Smooth muscle cell (in vitro differentiated cells): ENCODE results near the gene MITF. TPM values are rescaled to one million over a fixed set of nuclear protein-coding genes. Genes with fewer than 3 reads are reported as not detected.
A peak's percentile ranks its signal among the peaks of the same experiment; 100 is the strongest.

Source experiments
- DNase-seq: peaks from one replicate; lab custom pipeline; 2025; ENCODE audit not compliant: unreplicated experiment; lab: John Stamatoyannopoulos, UW
- H2AFZ ChIP-seq: fragments of 200-600 bp; sonication (generic); 2 replicates; pipeline ENCODE4 v1.6.0; 2016; ENCODE audit warnings: antibody characterized with exemption, low read depth, mild to moderate bottlenecking
- H3F3A ChIP-seq: fragments of 200-600 bp; sonication (generic); 2 replicates; pipeline ENCODE4 v1.6.0; 2017; ENCODE audit warnings: antibody characterized with exemption, low read depth
- H3K27ac ChIP-seq: fragments of 200-600 bp; sonication (generic); 2 replicates; pipeline ENCODE4 v1.5.1; 2016; ENCODE audit warnings: low read depth, mild to moderate bottlenecking
- H3K27me3 ChIP-seq: fragments of 200-600 bp; sonication (generic); 2 replicates; pipeline ENCODE4 v1.6.1; 2016; ENCODE audit warnings: low read depth, mild to moderate bottlenecking
- H3K36me3 ChIP-seq: fragments of 200-600 bp; sonication (generic); 2 replicates; pipeline ENCODE4 v1.5.1; 2016; ENCODE audit warnings: low read depth
- H3K4me1 ChIP-seq: fragments of 200-600 bp; sonication (generic); 2 replicates; pipeline ENCODE4 v1.5.1; 2016; ENCODE audit warnings: low read depth
- H3K4me2 ChIP-seq: fragments of 200-600 bp; sonication (generic); 2 replicates; pipeline ENCODE4 v1.6.0; 2016; ENCODE audit warnings: mild to moderate bottlenecking
- H3K4me3 ChIP-seq: fragments of 200-600 bp; sonication (generic); 2 replicates; pipeline ENCODE4 v1.5.1; 2016; ENCODE audit warnings: mild to moderate bottlenecking
- H3K79me2 ChIP-seq: fragments of 200-600 bp; sonication (generic); 2 replicates; pipeline ENCODE4 v1.6.0; 2016; ENCODE audit warnings: low read depth, mild to moderate bottlenecking
- H3K9ac ChIP-seq: fragments of 200-600 bp; sonication (generic); 2 replicates; pipeline ENCODE4 v1.6.0; 2016; ENCODE audit warnings: low read depth
- H3K9me3 ChIP-seq: fragments of 200-600 bp; sonication (generic); replicated peaks from 2 replicates; pipeline ENCODE4 v1.5.1; 2016; ENCODE audit warnings: low read depth
- H4K20me1 ChIP-seq: fragments of 200-600 bp; sonication (generic); 2 replicates; pipeline ENCODE4 v1.6.0; 2016; ENCODE audit warnings: low read depth
- CTCF ChIP-seq: fragments of 200-600 bp; sonication (generic); IDR thresholded peaks from 2 replicates; pipeline ENCODE4 v1.5.1; 2017; ENCODE audit warnings: borderline replicate concordance, mild to moderate bottlenecking, antibody characterized with exemption; ENCODE audit not compliant: insufficient read depth, poor library complexity, severe bottlenecking
- WGBS: methylation state at CpG from one replicate; pipeline ENCODE4 v1.1.7; 2016; ENCODE audit warnings: low lambda C conversion rate; 5-methylcytosine and 5-hydroxymethylcytosine counted together
- polyA plus RNA-seq: library from polyadenylated mRNA; unstranded; fragments of >200 nt; fragmentation: Nextera tagmentation; extraction: Ambion mirVana; gene quantifications from 2 replicates; pipeline ENCODE4 v1.2.1, GENCODE V29; 2016
- total RNA-seq: library from RNA; depleted of rRNA; stranded (reverse); fragments of >200 nt; gene quantifications from 2 replicates; pipeline ENCODE4 v1.2.3, GENCODE V29; 2014

The MITF gene
- total and polyA plus RNA-seq, 2 experiments from 2014 or later, result 2.3 to 3.1 TPM

- Histone ChIP-seq H3K27me3 (peaks cover 2% of the 10 kb centered on the region), H3K9ac (no peak overlapping the region), H3K79me2 (no peaks in the 10 kb centered on the region), H3K4me3 (no peak overlapping the region), H3K9me3 (no peaks in the 10 kb centered on the region), H3K36me3 (no peaks in the 10 kb centered on the region), H2AFZ (no peak overlapping the region), H3K27ac (no peak overlapping the region), H3K4me1 (peaks cover 14% of the 10 kb centered on the region), H3K4me2 (no peak overlapping the region), H3F3A (no peaks in the 10 kb centered on the region), H4K20me1 (no peaks in the 10 kb centered on the region)
- no peak for DNase-seq
- WGBS, result 81% methylated on average over 3 of the region's 3 CpGs
- no peak for TF ChIP-seq CTCF
These were observed 13.2 kb upstream of the MITF start for GRCh38 chr3:69725994-69726571.

GRCh38 chr3:69729147-69729919 is 9.9 kb upstream of the MITF start:
- Histone ChIP-seq H3K4me2 (no peak overlapping the region), H3F3A (no peaks in the 10 kb centered on the region), H2AFZ (no peak overlapping the region), H3K27ac (no peak overlapping the region), H3K27me3 (peaks cover 16% of the 10 kb centered on the region), H3K9me3 (no peaks in the 10 kb centered on the region), H3K36me3 (no peaks in the 10 kb centered on the region), H3K4me1 (peaks cover 15% of the 10 kb centered on the region), H3K9ac (no peak overlapping the region), H3K4me3 (no peak overlapping the region), H4K20me1 (no peaks in the 10 kb centered on the region), H3K79me2 (no peaks in the 10 kb centered on the region)
- WGBS, result 70% methylated on average over 6 of the region's 6 CpGs
- TF ChIP-seq CTCF, result no peak
- no peak for DNase-seq

- no peaks in the 10 kb centered on the region for H3K79me2 ChIP-seq
- TF ChIP-seq CTCF, result no peak
These were observed 8.2 kb upstream of the MITF start for GRCh38 chr3:69731080-69731479.

More at GRCh38 chr3:69731080-69731479, 8.2 kb upstream of the MITF start:
- peak overlapping the region; percentile 10 for H3K4me2 ChIP-seq
- DNase-seq, result no peak
- no peak overlapping the region for H3K4me3 ChIP-seq
- no peaks in the 10 kb centered on the region for H3K36me3 ChIP-seq
- no peak overlapping the region for H3K9ac ChIP-seq
- peaks cover 6% of the 10 kb centered on the region for H3K4me1 ChIP-seq
- WGBS, result 54% methylated on average over 2 of the region's 2 CpGs
- H2AFZ ChIP-seq, result peak overlapping the region; percentile 70
- peaks cover 34% of the 10 kb centered on the region for H3K27me3 ChIP-seq
- H4K20me1 ChIP-seq, result no peaks in the 10 kb centered on the region
- H3F3A ChIP-seq, result no peaks in the 10 kb centered on the region
- no peak overlapping the region for H3K27ac ChIP-seq
- no peaks in the 10 kb centered on the region for H3K9me3 ChIP-seq
